C4-2B (cell line): ENCODE data around the gene TAF1B.

ENCODE experiments used
- H3K27ac ChIP-seq: fragments of 450-650 bp; 2 replicates; pipeline ENCODE4 v1.5.1; 2017
- CTCF ChIP-seq: fragments of 450-650 bp; conservative IDR thresholded peaks from 2 replicates; pipeline ENCODE4 v1.5.1; 2017; ENCODE audit warnings: mild to moderate bottlenecking
- ZFX ChIP-seq: fragments of 450-650 bp; IDR thresholded peaks from 2 replicates; pipeline ENCODE4 v1.6.1; 2017

TAF1B gene

GRCh38 chr2:9799011-9799596 is 44.2 kb upstream of the TAF1B start:
- TF ChIP-seq CTCF, result no peak
- TF ChIP-seq ZFX, result no peak
- H3K27ac ChIP-seq, result no peak overlapping the region

GRCh38 chr2:9799729-9800632 is 43.3 kb upstream of the TAF1B start:
- peak overlapping the region; percentile 7; the same call in 1 of the 2 replicates for H3K27ac ChIP-seq
- TF ChIP-seq CTCF (peak; percentile 97), ZFX (no peak)

GRCh38 chr2:9800639-9800974 is 42.7 kb upstream of the TAF1B start:
- TF ChIP-seq CTCF, result no peak
- TF ChIP-seq ZFX, result no peak
- no peak overlapping the region for H3K27ac ChIP-seq

GRCh38 chr2:9800975-9801726 is 42.1 kb upstream of the TAF1B start:
- no peak overlapping the region for H3K27ac ChIP-seq
- TF ChIP-seq ZFX, result no peak
- no peak for TF ChIP-seq CTCF

- no peak overlapping the region for H3K27ac ChIP-seq
- TF ChIP-seq CTCF, result no peak
- no peak for TF ChIP-seq ZFX
These were observed 40.7 kb upstream of the TAF1B start for GRCh38 chr2:9802576-9802993.

GRCh38 chr2:9803023-9803805 is 40.1 kb upstream of the TAF1B start:
- no peak overlapping the region for H3K27ac ChIP-seq
- TF ChIP-seq CTCF (no peak), ZFX (no peak)
